A549 (cell line): ENCODE data around the gene PI4KA.

Experiments used
- CHD2 ChIP-seq: fragments of 150-350 bp; IDR thresholded peaks from 2 replicates; pipeline ENCODE4 v1.6.1; 2014; ENCODE audit warnings: low read length; ENCODE audit not compliant: partially characterized antibody
- EP300 ChIP-seq, 2 experiments: fragments of >200 bp; sonication (Bioruptor Twin); formaldehyde crosslinking; IDR thresholded peaks; 2 replicates in 1 of 2; 3 replicates in 1 of 2; pipeline ENCODE4 v1.6.1; 2016 to 2017
- HDAC2 ChIP-seq: fragments of 200-600 bp; sonication (generic); IDR thresholded peaks from 2 replicates; pipeline ENCODE4 v1.6.1; 2016
- JUN ChIP-seq, 2 experiments: fragments of >200 bp; sonication (Bioruptor Twin); formaldehyde crosslinking; IDR thresholded peaks; 2 replicates in 1 of 2; 3 replicates in 1 of 2; pipeline ENCODE4 v1.6.1; 2016 to 2017
- KDM5A ChIP-seq: fragments of 200-600 bp; sonication (generic); IDR thresholded peaks from 2 replicates; pipeline ENCODE4 v1.6.1; 2016; ENCODE audit warnings: antibody characterized with exemption, mild to moderate bottlenecking
- POLR2A ChIP-seq: IDR thresholded peaks from 2 replicates; pipeline ENCODE4 v1.6.1; 2012; ENCODE audit warnings: mild to moderate bottlenecking, low read length
- TF ChIP-seq, protein P1 (sequence below): fragments of >200 bp; sonication (Bioruptor Twin); formaldehyde crosslinking; IDR thresholded peaks from 3 replicates; pipeline ENCODE4 v1.5.1; 2016
- TF ChIP-seq, protein P2 (sequence below): IDR thresholded peaks from 2 replicates; pipeline ENCODE4 v1.6.1; 2012
- TF ChIP-seq, protein P3 (sequence below): IDR thresholded peaks from 2 replicates; pipeline ENCODE4 v1.6.1; 2012; ENCODE audit warnings: low read depth, borderline replicate concordance

DNA sequence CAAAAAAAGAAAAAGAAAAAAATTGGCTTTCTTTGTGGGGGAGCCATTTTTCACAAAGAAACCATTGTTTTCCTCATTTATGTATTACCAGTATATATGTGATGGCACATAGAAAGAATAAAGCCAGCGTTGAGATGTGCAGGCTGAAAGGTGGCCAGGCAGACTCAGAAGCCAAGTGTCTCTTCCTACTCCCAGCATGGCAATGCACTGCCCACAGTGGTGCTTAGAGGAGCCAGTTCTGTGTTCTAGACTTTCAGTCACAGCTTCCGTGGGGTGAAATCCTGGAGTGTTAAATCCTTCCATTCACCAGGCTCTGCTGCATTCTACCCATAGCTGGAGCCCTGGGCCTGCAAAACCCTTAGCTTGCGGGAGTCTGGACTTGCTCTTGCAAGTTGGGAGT lies 19.1 kb upstream of the PI4KA start:
- TF ChIP-seq, protein P1, sequence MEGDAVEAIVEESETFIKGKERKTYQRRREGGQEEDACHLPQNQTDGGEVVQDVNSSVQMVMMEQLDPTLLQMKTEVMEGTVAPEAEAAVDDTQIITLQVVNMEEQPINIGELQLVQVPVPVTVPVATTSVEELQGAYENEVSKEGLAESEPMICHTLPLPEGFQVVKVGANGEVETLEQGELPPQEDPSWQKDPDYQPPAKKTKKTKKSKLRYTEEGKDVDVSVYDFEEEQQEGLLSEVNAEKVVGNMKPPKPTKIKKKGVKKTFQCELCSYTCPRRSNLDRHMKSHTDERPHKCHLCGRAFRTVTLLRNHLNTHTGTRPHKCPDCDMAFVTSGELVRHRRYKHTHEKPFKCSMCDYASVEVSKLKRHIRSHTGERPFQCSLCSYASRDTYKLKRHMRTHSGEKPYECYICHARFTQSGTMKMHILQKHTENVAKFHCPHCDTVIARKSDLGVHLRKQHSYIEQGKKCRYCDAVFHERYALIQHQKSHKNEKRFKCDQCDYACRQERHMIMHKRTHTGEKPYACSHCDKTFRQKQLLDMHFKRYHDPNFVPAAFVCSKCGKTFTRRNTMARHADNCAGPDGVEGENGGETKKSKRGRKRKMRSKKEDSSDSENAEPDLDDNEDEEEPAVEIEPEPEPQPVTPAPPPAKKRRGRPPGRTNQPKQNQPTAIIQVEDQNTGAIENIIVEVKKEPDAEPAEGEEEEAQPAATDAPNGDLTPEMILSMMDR, result no peak
- TF ChIP-seq, protein P2, sequence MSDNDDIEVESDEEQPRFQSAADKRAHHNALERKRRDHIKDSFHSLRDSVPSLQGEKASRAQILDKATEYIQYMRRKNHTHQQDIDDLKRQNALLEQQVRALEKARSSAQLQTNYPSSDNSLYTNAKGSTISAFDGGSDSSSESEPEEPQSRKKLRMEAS, result no peak
- TF ChIP-seq POLR2A (no peak), EP300 (IDR thresholded peaks at IDR 0.05) (no peak), CHD2 (no peak), JUN (IDR thresholded peaks at IDR 0.05) (no peak), HDAC2 (no peak), KDM5A (no peak)
- TF ChIP-seq, protein P3, sequence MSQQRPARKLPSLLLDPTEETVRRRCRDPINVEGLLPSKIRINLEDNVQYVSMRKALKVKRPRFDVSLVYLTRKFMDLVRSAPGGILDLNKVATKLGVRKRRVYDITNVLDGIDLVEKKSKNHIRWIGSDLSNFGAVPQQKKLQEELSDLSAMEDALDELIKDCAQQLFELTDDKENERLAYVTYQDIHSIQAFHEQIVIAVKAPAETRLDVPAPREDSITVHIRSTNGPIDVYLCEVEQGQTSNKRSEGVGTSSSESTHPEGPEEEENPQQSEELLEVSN, result no peak
